T-cell (primary cell): ENCODE data around the gene ST8SIA6. TPM values are rescaled to one million over a fixed set of nuclear protein-coding genes. Genes with fewer than 3 reads are reported as not detected.

Source experiments
- ATAC-seq, 4 experiments: fragments of 200-7000 bp in 3 of 4; fragments of 150-1000 bp in 1 of 4; cut with Tn5 transposase; replicated peaks in 1 of 4; 1 replicate in 3 of 4; 2 replicates in 1 of 4; pipeline ENCODE4 v1.10.0; 2021; ENCODE audit warnings: moderate library complexity in 3 of 4, mild to moderate bottlenecking in 2 of 4, moderate number of reproducible peaks in 1 of 4
- CTCF ChIA-PET, 2 donors: fragments of 300-600 bp; sonication (Branson Sonifier 250); formaldehyde crosslinking; loops; one replicate each; lab custom pipeline; 2022; ENCODE audit warnings: antibody characterized with exemption in 2 of 2; lab: Charles Lee
- POLR2A ChIA-PET, 2 donors: fragments of 300-600 bp; sonication (Branson Sonifier 250); formaldehyde crosslinking; loops; one replicate each; lab custom pipeline; 2022; ENCODE audit warnings: antibody characterized with exemption in 2 of 2; lab: Charles Lee
- DNase-seq, 35 experiments: peaks; one replicate each; pipeline versions ENCODE4 v3.0.0 to v3.0.0-alpha.2; 2013 to 2023
- H3K27ac ChIP-seq: one replicate; pipeline ENCODE4 v1.5.1; 2013; ENCODE audit warnings: low read length
- H3K27me3 ChIP-seq, 2 experiments: replicated peaks in 1 of 2; 1 replicate in 1 of 2; 2 replicates in 1 of 2; pipeline versions ENCODE4 v1.6.1 to v1.7.0; 2013; ENCODE audit warnings: low read length in 1 of 2, mixed read lengths in 1 of 2; ENCODE audit not compliant: control insufficient read depth in 2 of 2, insufficient read depth in 2 of 2; ENCODE audit errors: extremely low read depth in 1 of 2
- H3K36me3 ChIP-seq, 2 donors: 1 replicate in 1 of 2; 2 replicates in 1 of 2; pipeline versions ENCODE4 v1.6.1 to v1.7.0; 2013; ENCODE audit warnings: low read length in 1 of 2; ENCODE audit not compliant: control insufficient read depth in 2 of 2, insufficient read depth in 1 of 2; ENCODE audit errors: extremely low read depth in 1 of 2
- H3K4me1 ChIP-seq, 2 experiments: 1 replicate in 1 of 2; 2 replicates in 1 of 2; pipeline versions ENCODE4 v1.6.1 to v1.7.0; 2013; ENCODE audit warnings: low read length in 2 of 2, mixed read lengths in 1 of 2; ENCODE audit not compliant: insufficient read depth in 2 of 2, control insufficient read depth in 1 of 2; ENCODE audit errors: extremely low read depth in 1 of 2
- H3K4me3 ChIP-seq, 2 donors: 1 replicate in 1 of 2; 2 replicates in 1 of 2; pipeline versions ENCODE4 v1.5.1 to v1.7.0; 2013; ENCODE audit warnings: mild to moderate bottlenecking in 2 of 2, low read length in 1 of 2, moderate library complexity in 1 of 2; ENCODE audit not compliant: control insufficient read depth in 1 of 2; ENCODE audit errors: extremely low read depth in 1 of 2
- H3K9me3 ChIP-seq: 2 replicates; pipeline ENCODE4 v1.7.0; 2013
- H3K27ac Mint-ChIP-seq, 2 donors: one replicate each; pipeline ENCODE4 v1.8.0; 2020 to 2021; ENCODE audit warnings: mild to moderate bottlenecking in 2 of 2, mixed read lengths in 2 of 2
- H3K27me3 Mint-ChIP-seq, 2 donors: one replicate each; pipeline ENCODE4 v1.8.0; 2021 to 2022; ENCODE audit warnings: mixed read lengths in 2 of 2
- H3K36me3 Mint-ChIP-seq: one replicate; pipeline ENCODE4 v1.8.0; 2021; ENCODE audit warnings: mixed read lengths
- H3K4me1 Mint-ChIP-seq, 3 donors: one replicate each; pipeline ENCODE4 v1.8.0; 2020 to 2022; ENCODE audit warnings: mixed read lengths in 3 of 3, mild to moderate bottlenecking in 1 of 3
- H3K4me3 Mint-ChIP-seq, 3 donors: one replicate each; pipeline ENCODE4 v1.8.0; 2020 to 2022; ENCODE audit warnings: mild to moderate bottlenecking in 3 of 3, mixed read lengths in 3 of 3, moderate library complexity in 3 of 3
- H3K9me3 Mint-ChIP-seq, 3 donors: one replicate each; pipeline ENCODE4 v1.8.0; 2020 to 2022; ENCODE audit warnings: mixed read lengths in 3 of 3
- WGBS: methylation state at CpG from one replicate; pipeline ENCODE4 v1.1.5; 2013; ENCODE audit warnings: missing lambda C conversion rate; ENCODE audit not compliant: insufficient coverage; 5-methylcytosine and 5-hydroxymethylcytosine counted together
- total RNA-seq, 35 experiments: library from RNA in 6 of 35; stranded (reverse) in 6 of 35; fragments of 120-200 nt in 1 of 35; gene quantifications; one replicate each; pipeline versions ENCODE4 v1.2.1 to v1.2.4 and lab custom pipeline; 2013 to 2026

The ST8SIA6 gene
- total RNA-seq, 5 donors from 2014 or later (not counting 1 experiment from before 2014, with no cell fraction given): 0.95 to 4.0 (median 1.7) TPM

- no peak for DNase-seq
- no peak overlapping the region for H3K27ac ChIP-seq
- H3K27me3 ChIP-seq: no peaks in the 10 kb centered on the region
- no peak for ATAC-seq
- H3K4me3 ChIP-seq: no peak overlapping the region
- peaks cover 23 to 24% of the 10 kb centered on the region in 2 experiments for H3K4me1 ChIP-seq
- peaks cover 5 to 6% of the 10 kb centered on the region in 2 donors for H3K27me3 Mint-ChIP-seq
- H3K4me3 Mint-ChIP-seq: no peak overlapping the region
- no peaks in the 10 kb centered on the region for H3K36me3 Mint-ChIP-seq
- WGBS: 79% methylated on average over 4 of the region's 6 CpGs
- no peak overlapping the region for H3K27ac Mint-ChIP-seq
- peaks cover 35 to 39% (median 36%) of the 10 kb centered on the region in 3 donors for H3K4me1 Mint-ChIP-seq
- no peaks in the 10 kb centered on the region for H3K36me3 ChIP-seq
- POLR2A ChIA-PET: interaction anchor here in 1 of 2 donors (0.6 kb wide), 1 partner anchor 15 kb away, joined by 3 read pairs; no protein-coding TSS in a partner anchor
- no peaks in the 10 kb centered on the region for H3K9me3 ChIP-seq
- H3K9me3 Mint-ChIP-seq: peaks cover 0 to 5% (median 4%) of the 10 kb centered on the region in 3 donors
- CTCF ChIA-PET: interaction anchor here (0.5 to 2.6 kb wide), 8 partner anchors 9 to 172 kb away, joined by 4 to 19 read pairs (median 6); no protein-coding TSS in a partner anchor
Measured at GRCh38 chr10:17432723-17433122, 21.7 kb downstream of the ST8SIA6 start.

- no peak for ATAC-seq
- ChIA-PET POLR2A (interaction anchor here in 1 of 2 donors (0.6 kb wide), 2 partner anchors 14 to 230 kb away, joined by 3 to 9 read pairs; partner anchors contain the start of gene TRDMT1), CTCF (interaction anchor here (0.5 to 2.6 kb wide), 12 partner anchors 10 to 1153 kb away, joined by 3 to 19 read pairs (median 4); no protein-coding TSS in a partner anchor)
- Histone ChIP-seq H3K27me3 (no peaks in the 10 kb centered on the region), H3K36me3 (no peaks in the 10 kb centered on the region), H3K4me1 (peaks cover 31 to 33% of the 10 kb centered on the region in 2 experiments), H3K27ac (no peak overlapping the region), H3K9me3 (no peaks in the 10 kb centered on the region), H3K4me3 (no peak overlapping the region)
- H3K27ac Mint-ChIP-seq: peak overlapping the region in 1 of 2 donors; percentile 16
- H3K9me3 Mint-ChIP-seq: peaks cover 0 to 3% (median 3%) of the 10 kb centered on the region in 3 donors
- peaks cover 5 to 6% of the 10 kb centered on the region in 2 donors for H3K27me3 Mint-ChIP-seq
- no peak for DNase-seq
- H3K36me3 Mint-ChIP-seq: no peaks in the 10 kb centered on the region
- 73% methylated on average over 7 of the region's 7 CpGs for WGBS
- no peak overlapping the region for H3K4me3 Mint-ChIP-seq
- peaks cover 42 to 47% (median 43%) of the 10 kb centered on the region in 3 donors for H3K4me1 Mint-ChIP-seq
Measured at GRCh38 chr10:17431871-17432311, 22.5 kb downstream of the ST8SIA6 start.

- peaks cover 5 to 6% of the 10 kb centered on the region in 2 donors for H3K27me3 Mint-ChIP-seq
- Histone ChIP-seq H3K27ac (no peak overlapping the region), H3K4me1 (peaks cover 41 to 44% of the 10 kb centered on the region in 2 experiments), H3K36me3 (no peaks in the 10 kb centered on the region), H3K4me3 (no peak overlapping the region), H3K27me3 (no peaks in the 10 kb centered on the region), H3K9me3 (no peaks in the 10 kb centered on the region)
- no peaks in the 10 kb centered on the region for H3K36me3 Mint-ChIP-seq
- WGBS: 0% methylated on average over 1 of the region's 7 CpGs
- no peaks in the 10 kb centered on the region for H3K9me3 Mint-ChIP-seq
- DNase-seq (peak in 33 of 35 experiments; percentile 19 to 82 (median 57)), ATAC-seq (no peak)
- peak overlapping the region in 2 of 3 donors; percentile 9 to 82 for H3K4me3 Mint-ChIP-seq
- peaks cover 53 to 58% (median 54%) of the 10 kb centered on the region in 3 donors for H3K4me1 Mint-ChIP-seq
- ChIA-PET POLR2A (no interaction called here), CTCF (interaction anchor here (0.6 to 2.6 kb wide), 7 partner anchors 11 to 24 kb away, joined by 3 to 19 read pairs (median 10); no protein-coding TSS in a partner anchor)
- peak overlapping the region; percentile 5 to 51 for H3K27ac Mint-ChIP-seq
Measured at GRCh38 chr10:17430647-17431355, 23.6 kb downstream of the ST8SIA6 start.

- Mint-ChIP-seq H3K27ac (peak overlapping the region; percentile 89 to 95), H3K9me3 (no peaks in the 10 kb centered on the region), H3K4me1 (peaks cover 62 to 69% (median 64%) of the 10 kb centered on the region in 3 donors), H3K36me3 (no peaks in the 10 kb centered on the region), H3K27me3 (peaks cover 5 to 6% of the 10 kb centered on the region in 2 donors), H3K4me3 (peak overlapping the region; percentile 56 to 82 (median 71))
- ATAC-seq: no peak
- Histone ChIP-seq H3K36me3 (no peaks in the 10 kb centered on the region), H3K27me3 (no peaks in the 10 kb centered on the region), H3K4me3 (peak overlapping the region in 1 of 2 donors; percentile 60), H3K27ac (peak overlapping the region; percentile 78), H3K4me1 (peaks cover 49 to 57% of the 10 kb centered on the region in 2 experiments), H3K9me3 (no peaks in the 10 kb centered on the region)
- 83% methylated on average over 2 of the region's 6 CpGs for WGBS
- ChIA-PET POLR2A (interaction anchor here (0.6 to 1.4 kb wide), 3 partner anchors 36 to 612 kb away, joined by 3 to 5 read pairs (median 4); partner anchors contain the start of gene RSU1 (in 1 of the 2)), CTCF (interaction anchor here (0.5 to 2.2 kb wide), 16 partner anchors 9 to 617 kb away, joined by 3 to 18 read pairs (median 4); partner anchors contain the start of genes RSU1 (in 1 of the 2) and STAM (in 1 of the 2))
- DNase-seq: no peak
Measured at GRCh38 chr10:17429490-17429889, 24.9 kb downstream of the ST8SIA6 start.

- CTCF ChIA-PET: interaction anchor here (0.6 to 2.2 kb wide), 13 partner anchors 10 to 616 kb away, joined by 3 to 18 read pairs (median 4); partner anchors contain the start of genes RSU1 (in 1 of the 2) and STAM (in 1 of the 2)
Measured at GRCh38 chr10:17428351-17429097, 25.9 kb downstream of the ST8SIA6 start.

More at GRCh38 chr10:17428351-17429097, 25.9 kb downstream of the ST8SIA6 start:
- Histone ChIP-seq H3K4me3 (peak overlapping the region; percentile 32 to 60), H3K4me1 (peaks cover 56 to 64% of the 10 kb centered on the region in 2 experiments), H3K36me3 (no peaks in the 10 kb centered on the region), H3K27ac (peak overlapping the region; percentile 78), H3K27me3 (no peaks in the 10 kb centered on the region), H3K9me3 (no peaks in the 10 kb centered on the region)
- H3K36me3 Mint-ChIP-seq: no peaks in the 10 kb centered on the region
- POLR2A ChIA-PET: interaction anchor here in 1 of 2 donors (0.6 to 1.4 kb wide), 2 partner anchors 13 to 611 kb away, joined by 4 to 5 read pairs; partner anchors contain the start of gene RSU1
- no peaks in the 10 kb centered on the region for H3K9me3 Mint-ChIP-seq
- peak overlapping the region; percentile 56 to 82 (median 71) for H3K4me3 Mint-ChIP-seq
- H3K4me1 Mint-ChIP-seq: peaks cover 72 to 79% (median 74%) of the 10 kb centered on the region in 3 donors
- peak overlapping the region; percentile 89 to 95 for H3K27ac Mint-ChIP-seq
- WGBS: 5% methylated on average over 15 of the region's 17 CpGs
- peak; percentile 83 to 91 (median 86) for ATAC-seq
- H3K27me3 Mint-ChIP-seq: peaks cover 1 to 5% of the 10 kb centered on the region in 2 donors
- peak; percentile 57 to 84 (median 71) for DNase-seq
